OCI-LY7 (cell line): Measurements from ENCODE around the gene TRIM71. TPM values are rescaled to one million over a fixed set of nuclear protein-coding genes. Genes with fewer than 3 reads are reported as not detected.

Experiments
- BruUV-seq: library from RNA; stranded (reverse); fragments of 400-500 nt; replicated peaks from 2 replicates; lab custom pipeline; 2021; lab: Mats Ljungman, UMichigan
- CTCF ChIA-PET: fragments of 300-600 bp; sonication (Branson Sonifier 250); formaldehyde crosslinking; loops from one replicate; lab custom pipeline; 2022; ENCODE audit warnings: antibody characterized with exemption; ENCODE audit not compliant: unreplicated experiment; lab: Charles Lee
- POLR2A ChIA-PET: fragments of 300-600 bp; sonication (Branson Sonifier 250); formaldehyde crosslinking; loops from one replicate; lab custom pipeline; 2022; ENCODE audit warnings: antibody characterized with exemption; lab: Charles Lee
- DNase-seq: peaks from one replicate; pipeline ENCODE4 v3.0.0-alpha.2; 2015; ENCODE audit warnings: low spot score
- H2AFZ ChIP-seq: fragments of 200-600 bp; sonication (generic), shearing (Covaris generic); 2 replicates; pipeline ENCODE4 v1.6.1; 2014; ENCODE audit warnings: mild to moderate bottlenecking, antibody characterized with exemption, low read length, moderate library complexity
- H3K27ac ChIP-seq: fragments of 200-600 bp; sonication (generic); 2 replicates; pipeline ENCODE4 v1.5.1; 2014; ENCODE audit warnings: mixed run types, low read depth, mild to moderate bottlenecking, moderate library complexity, low read length, inconsistent platforms; ENCODE audit not compliant: poor library complexity, severe bottlenecking
- H3K36me3 ChIP-seq: fragments of 200-600 bp; sonication (generic); 2 replicates; pipeline ENCODE4 v1.6.1; 2014; ENCODE audit warnings: mild to moderate bottlenecking, antibody characterized with exemption, low read length, moderate library complexity, mixed read lengths; ENCODE audit not compliant: insufficient read depth
- H3K4me1 ChIP-seq: fragments of 200-600 bp; sonication (generic); 2 replicates; pipeline ENCODE4 v1.5.1; 2014; ENCODE audit warnings: mild to moderate bottlenecking, low read length; ENCODE audit not compliant: insufficient read depth, poor library complexity, severe bottlenecking
- H3K4me2 ChIP-seq: fragments of 200-600 bp; sonication (generic); 2 replicates; pipeline ENCODE4 v1.6.1; 2014; ENCODE audit warnings: mild to moderate bottlenecking, low read length
- H3K4me3 ChIP-seq: fragments of 200-600 bp; sonication (generic); 2 replicates; pipeline ENCODE4 v1.5.1; 2014; ENCODE audit warnings: mild to moderate bottlenecking, low read depth, low read length; ENCODE audit not compliant: poor library complexity, severe bottlenecking
- H3K79me2 ChIP-seq: fragments of 200-600 bp; sonication (generic); 2 replicates; pipeline ENCODE4 v1.6.1; 2016; ENCODE audit warnings: low read depth, mild to moderate bottlenecking, low read length, moderate library complexity, mixed read lengths; ENCODE audit not compliant: insufficient read depth
- H3K9me2 ChIP-seq: fragments of 200-600 bp; sonication (generic); 2 replicates; pipeline ENCODE4 v1.6.1; 2016; ENCODE audit warnings: mild to moderate bottlenecking, low read length, mixed read lengths; ENCODE audit not compliant: insufficient read depth
- H3K9me3 ChIP-seq: fragments of 200-600 bp; sonication (generic); 2 replicates; pipeline ENCODE4 v1.6.1; 2014; ENCODE audit warnings: mild to moderate bottlenecking, mixed run types, low read length, mixed read lengths
- H4K20me1 ChIP-seq: fragments of 200-600 bp; sonication (generic); 2 replicates; pipeline ENCODE4 v1.6.1; 2014; ENCODE audit warnings: mild to moderate bottlenecking, antibody characterized with exemption, low read length, moderate library complexity, mixed read lengths; ENCODE audit not compliant: insufficient read depth
- EZH2phosphoT487 ChIP-seq: fragments of 200-600 bp; sonication (generic); IDR thresholded peaks from 2 replicates; pipeline ENCODE4 v1.6.1; 2018; ENCODE audit warnings: low read depth, borderline replicate concordance, mild to moderate bottlenecking, mixed run types, antibody characterized with exemption, low read length, moderate library complexity, mixed read lengths
- intact Hi-C: fragments of 100-400 bp; cut with micrococcal nuclease; formaldehyde crosslinking; loops from one replicate; pipeline ENCODE4 v1.10.0; 2022; ENCODE audit not compliant: unreplicated experiment
- total RNA-seq, 2 experiments: library from RNA; depleted of rRNA in 1 of 2; stranded (reverse); fragments of >200 nt in 1 of 2; shearing (Covaris generic) in 1 of 2; gene quantifications; 2 replicates each; pipeline ENCODE4 v1.2.3, GENCODE V29; 2014 to 2022
- TF ChIP-seq, protein P1 (sequence below): fragments of 200-600 bp; sonication (generic); conservative IDR thresholded peaks from 2 replicates; pipeline ENCODE4 v1.5.1; 2014; ENCODE audit warnings: mild to moderate bottlenecking, antibody characterized with exemption, low read length, moderate library complexity, mixed read lengths

The TRIM71 gene
- total RNA-seq, 2 experiments from 2014 or later: not detected

DNA sequence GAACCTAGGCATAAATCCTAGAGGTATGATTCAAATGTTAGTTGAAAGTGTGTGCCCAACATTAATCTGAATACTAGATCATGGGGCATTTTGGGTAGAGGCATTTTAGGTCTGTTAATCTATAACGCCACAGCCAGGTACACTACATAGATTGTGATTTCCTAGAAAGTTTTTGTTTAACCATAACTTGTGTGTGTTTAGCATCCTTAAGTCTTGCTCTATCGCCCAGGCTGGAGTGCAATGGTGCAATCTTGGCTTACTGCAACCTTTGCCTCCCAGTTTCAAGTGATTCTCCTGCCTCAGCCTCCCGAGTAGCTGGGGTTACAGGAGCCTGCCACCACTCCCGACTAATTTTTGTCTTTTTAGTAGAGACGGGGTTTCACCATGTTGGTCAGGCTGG is 59.1 kb downstream of the TRIM71 start:
- Histone ChIP-seq H3K36me3 (no peaks in the 10 kb centered on the region), H3K4me1 (no peaks in the 10 kb centered on the region), H3K79me2 (no peaks in the 10 kb centered on the region), H3K4me2 (no peak overlapping the region), H2AFZ (no peak overlapping the region), H3K4me3 (no peak overlapping the region), H3K9me3 (no peaks in the 10 kb centered on the region), H4K20me1 (no peaks in the 10 kb centered on the region), H3K27ac (no peak overlapping the region), H3K9me2 (no peaks in the 10 kb centered on the region)
- CTCF ChIA-PET: no interaction called here
- no TSS peak for BruUV-seq
- TF ChIP-seq EZH2phosphoT487: no peak
- TF ChIP-seq, protein P1, sequence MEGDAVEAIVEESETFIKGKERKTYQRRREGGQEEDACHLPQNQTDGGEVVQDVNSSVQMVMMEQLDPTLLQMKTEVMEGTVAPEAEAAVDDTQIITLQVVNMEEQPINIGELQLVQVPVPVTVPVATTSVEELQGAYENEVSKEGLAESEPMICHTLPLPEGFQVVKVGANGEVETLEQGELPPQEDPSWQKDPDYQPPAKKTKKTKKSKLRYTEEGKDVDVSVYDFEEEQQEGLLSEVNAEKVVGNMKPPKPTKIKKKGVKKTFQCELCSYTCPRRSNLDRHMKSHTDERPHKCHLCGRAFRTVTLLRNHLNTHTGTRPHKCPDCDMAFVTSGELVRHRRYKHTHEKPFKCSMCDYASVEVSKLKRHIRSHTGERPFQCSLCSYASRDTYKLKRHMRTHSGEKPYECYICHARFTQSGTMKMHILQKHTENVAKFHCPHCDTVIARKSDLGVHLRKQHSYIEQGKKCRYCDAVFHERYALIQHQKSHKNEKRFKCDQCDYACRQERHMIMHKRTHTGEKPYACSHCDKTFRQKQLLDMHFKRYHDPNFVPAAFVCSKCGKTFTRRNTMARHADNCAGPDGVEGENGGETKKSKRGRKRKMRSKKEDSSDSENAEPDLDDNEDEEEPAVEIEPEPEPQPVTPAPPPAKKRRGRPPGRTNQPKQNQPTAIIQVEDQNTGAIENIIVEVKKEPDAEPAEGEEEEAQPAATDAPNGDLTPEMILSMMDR: no peak
- POLR2A ChIA-PET: no interaction called here
- no peak for DNase-seq
- intact Hi-C loops: no loop called here

GRCh38 chr3:32877598-32877997 is 59.8 kb downstream of the TRIM71 start:
- Histone ChIP-seq H4K20me1 (no peaks in the 10 kb centered on the region), H3K9me3 (no peaks in the 10 kb centered on the region), H3K79me2 (no peaks in the 10 kb centered on the region), H3K4me1 (no peaks in the 10 kb centered on the region), H3K36me3 (no peaks in the 10 kb centered on the region), H2AFZ (no peak overlapping the region), H3K9me2 (no peaks in the 10 kb centered on the region), H3K4me3 (no peak overlapping the region), H3K27ac (no peak overlapping the region), H3K4me2 (no peak overlapping the region)
- TF ChIP-seq, protein P1: no peak
- no peak for TF ChIP-seq EZH2phosphoT487
- ChIA-PET CTCF (no interaction called here), POLR2A (interaction anchor here (0.7 kb wide), 1 partner anchor 659 kb away, joined by 3 read pairs; no protein-coding TSS in a partner anchor)
- intact Hi-C loops: no loop called here
- BruUV-seq: no TSS peak
- DNase-seq: no peak

- no peak overlapping the region for H3K27ac ChIP-seq
- no peak for DNase-seq
- no peak overlapping the region for H3K4me2 ChIP-seq
- intact Hi-C loops: no loop called here
- no peaks in the 10 kb centered on the region for H3K4me1 ChIP-seq
- no peaks in the 10 kb centered on the region for H3K9me3 ChIP-seq
- no peaks in the 10 kb centered on the region for H3K9me2 ChIP-seq
- POLR2A ChIA-PET: no interaction called here
- H3K4me3 ChIP-seq: no peak overlapping the region
- H4K20me1 ChIP-seq: no peaks in the 10 kb centered on the region
- no peaks in the 10 kb centered on the region for H3K36me3 ChIP-seq
- H2AFZ ChIP-seq: no peak overlapping the region
- no peak for TF ChIP-seq EZH2phosphoT487
- TF ChIP-seq, protein P1: no peak
- H3K79me2 ChIP-seq: no peaks in the 10 kb centered on the region
- CTCF ChIA-PET: no interaction called here
- BruUV-seq: no TSS peak
Measured at GRCh38 chr3:32880225-32880624, 62.4 kb downstream of the TRIM71 start.
